ENCODE results near the gene CSH2. TPM values are rescaled to one million over a fixed set of nuclear protein-coding genes. Genes with fewer than 3 reads are reported as not detected.

Gene CSH2
- total and polyA plus RNA-seq, 2 of the 13 experiments (the other 11 are each of a cell fraction or from before 2014, with no cell fraction given) = not detected

- TF ChIP-seq ZBTB40 (IDR thresholded peaks at IDR 0.05) (peak; percentile 56), ZBTB40 (CRISPR knock-in tag; IDR thresholded peaks at IDR 0.05) (peak; percentile 89), POGK (CRISPR knock-in tag; conservative IDR thresholded peaks at IDR 0.05) (peak; percentile 94), HNF1B (CRISPR knock-in tag; IDR thresholded peaks at IDR 0.05) (peak; percentile 56), MAZ (IDR thresholded peaks at IDR 0.05; ENCODE audit: borderline replicate concordance, low read depth, low read length) (peak; percentile 93), MAZ (CRISPR knock-in tag; IDR thresholded peaks at IDR 0.05; ENCODE audit: low read depth) (peak; percentile 96), ELF4 (CRISPR knock-in tag; IDR thresholded peaks at IDR 0.05; ENCODE audit: borderline replicate concordance) (peak; percentile 89; the same call in 1 of the 2 replicates), GABPB1 (CRISPR knock-in tag; IDR thresholded peaks at IDR 0.05) (peak; percentile 95), MEIS1 (CRISPR knock-in tag; IDR thresholded peaks at IDR 0.05; ENCODE audit: borderline replicate concordance) (no peak; the same call in 1 of the 2 replicates), ZNF230 (CRISPR knock-in tag; IDR thresholded peaks at IDR 0.05) (peak; percentile 68; the same call in 1 of the 2 replicates), ZNF460 (CRISPR knock-in tag; IDR thresholded peaks at IDR 0.05; ENCODE audit: borderline replicate concordance) (peak; percentile 58; the same call in 1 of the 2 replicates), BCL6 (CRISPR knock-in tag; IDR thresholded peaks at IDR 0.05) (peak; percentile 66), IRF2 (CRISPR knock-in tag; IDR thresholded peaks at IDR 0.05) (peak; percentile 90; the same call in 1 of the 2 replicates)
Observed at GRCh38 chr17:63842540-63843386, 30.7 kb downstream of the CSH2 start, which contains the start of gene SMARCD2 (continued).
